Measurements from ENCODE around the gene NCK2. TPM values are rescaled to one million over a fixed set of nuclear protein-coding genes. Genes with fewer than 3 reads are reported as not detected.

Gene NCK2
- total RNA-seq, 1 experiment from 2014 or later = 26.7 TPM

GRCh38 chr2:105874466-105874865 is 129.8 kb downstream of the NCK2 start:
- POLR2A ChIA-PET = no interaction called here
- CTCF ChIA-PET = no interaction called here
- H4K20me1 ChIP-seq (ENCODE audit: insufficient read depth) = no peaks in the 10 kb centered on the region
- BruUV-seq (replicated peaks) = no TSS peak
- no peak for DNase-seq (ENCODE audit: low read depth, low spot score)
- RAD21 ChIA-PET (ENCODE audit: low non-redundant PET in 1 of 2, low total read pairs in 2 of 2, uncharacterized antibody in 2 of 2, unreplicated experiment in 2 of 2) = no interaction called here
- H3K4me2 ChIP-seq (ENCODE audit: low read length) = no peak overlapping the region
- H3K9ac ChIP-seq (ENCODE audit: low read length) = no peak overlapping the region
- H3K27me3 ChIP-seq (ENCODE audit: insufficient read depth, low read length) = no peaks in the 10 kb centered on the region
- H3K4me3 ChIP-seq (replicated peaks in 1 of 2; ENCODE audit: low read depth in 1 of 2, low read length in 2 of 2) = no peak overlapping the region
- no peak overlapping the region for H3K27ac ChIP-seq (ENCODE audit: low read depth, low read length)
- H2AFZ ChIP-seq (ENCODE audit: low read depth, low read length, poor library complexity, severe bottlenecking) = no peak overlapping the region
- no peak for ATAC-seq
- intact Hi-C loops (cut with micrococcal nuclease) = no loop called here
- TF ChIP-seq CBX3 (IDR thresholded peaks at IDR 0.05; ENCODE audit: low read depth) (no peak), CEBPB (IDR thresholded peaks at IDR 0.05; ENCODE audit: low read depth) (no peak), SP1 (IDR thresholded peaks at IDR 0.05; ENCODE audit: low read depth) (no peak), EGR1 (IDR thresholded peaks at IDR 0.05; ENCODE audit: low read depth) (no peak), SIN3A (IDR thresholded peaks at IDR 0.05; ENCODE audit: low read depth) (no peak), YY1 (IDR thresholded peaks at IDR 0.05; ENCODE audit: extremely low read depth, insufficient replicate concordance, low read depth, low read length) (no peak), MAX (IDR thresholded peaks at IDR 0.05) (no peak), ATF3 (IDR thresholded peaks at IDR 0.05) (no peak), JUND (IDR thresholded peaks at IDR 0.05) (no peak), RAD21 (IDR thresholded peaks at IDR 0.05; ENCODE audit: low read depth) (no peak)
- no peaks in the 10 kb centered on the region for H3K79me2 ChIP-seq (ENCODE audit: insufficient read depth, low read length)
- no peaks in the 10 kb centered on the region for H3K9me3 ChIP-seq (ENCODE audit: control insufficient read depth in 1 of 2, insufficient read depth in 1 of 2, low read depth in 1 of 2, low read length in 2 of 2)
- peaks cover 0 to 10% of the 10 kb centered on the region in 2 experiments; a peak in 2 of 4 replicates for H3K4me1 ChIP-seq (ENCODE audit: control insufficient read depth in 1 of 2, insufficient read depth in 2 of 2, low read length in 2 of 2)
- no peaks in the 10 kb centered on the region for H3K9me2 ChIP-seq (ENCODE audit: insufficient read depth)
- no peaks in the 10 kb centered on the region for H3K36me3 ChIP-seq (ENCODE audit: control insufficient read depth in 1 of 2, insufficient read depth in 2 of 2, low read length in 2 of 2)

- H3K27ac ChIP-seq (ENCODE audit: low read depth, low read length) = no peak overlapping the region
- DNase-seq (ENCODE audit: low read depth, low spot score) (no peak), ATAC-seq (no peak)
- no peak overlapping the region for H3K4me2 ChIP-seq (ENCODE audit: low read length)
- no peaks in the 10 kb centered on the region for H3K79me2 ChIP-seq (ENCODE audit: insufficient read depth, low read length)
- no peak overlapping the region for H3K4me3 ChIP-seq (replicated peaks in 1 of 2; ENCODE audit: low read depth in 1 of 2, low read length in 2 of 2)
- H3K9me2 ChIP-seq (ENCODE audit: insufficient read depth) = no peaks in the 10 kb centered on the region
- H3K9ac ChIP-seq (ENCODE audit: low read length) = no peak overlapping the region
- no peak overlapping the region for H2AFZ ChIP-seq (ENCODE audit: low read depth, low read length, poor library complexity, severe bottlenecking)
- no peaks in the 10 kb centered on the region for H4K20me1 ChIP-seq (ENCODE audit: insufficient read depth)
- H3K36me3 ChIP-seq (ENCODE audit: control insufficient read depth in 1 of 2, insufficient read depth in 2 of 2, low read length in 2 of 2) = no peaks in the 10 kb centered on the region
- ChIA-PET RAD21 (ENCODE audit: low non-redundant PET in 1 of 2, low total read pairs in 2 of 2, uncharacterized antibody in 2 of 2, unreplicated experiment in 2 of 2) (no interaction called here), CTCF (no interaction called here), POLR2A (no interaction called here)
- no peaks in the 10 kb centered on the region for H3K27me3 ChIP-seq (ENCODE audit: insufficient read depth, low read length)
- intact Hi-C loops (cut with micrococcal nuclease) = no loop called here
- H3K4me1 ChIP-seq (ENCODE audit: control insufficient read depth in 1 of 2, insufficient read depth in 2 of 2, low read length in 2 of 2) = peaks cover 0 to 10% of the 10 kb centered on the region in 2 experiments; a peak in 2 of 4 replicates
- BruUV-seq (replicated peaks) = no TSS peak
- no peaks in the 10 kb centered on the region for H3K9me3 ChIP-seq (ENCODE audit: control insufficient read depth in 1 of 2, insufficient read depth in 1 of 2, low read depth in 1 of 2, low read length in 2 of 2)
- TF ChIP-seq FOSL1 (IDR thresholded peaks at IDR 0.05; ENCODE audit: low read depth) (no peak), POLR2A (IDR thresholded peaks at IDR 0.05; ENCODE audit: borderline replicate concordance, extremely low read depth, insufficient read depth, insufficient read length) (no peak), CBX3 (IDR thresholded peaks at IDR 0.05; ENCODE audit: low read depth) (no peak), EZH2 (IDR thresholded peaks at IDR 0.05) (no peak), JUND (IDR thresholded peaks at IDR 0.05) (no peak), EZH2phosphoT487 (IDR thresholded peaks at IDR 0.05; ENCODE audit: borderline replicate concordance) (no peak), ZNF274 (IDR thresholded peaks at IDR 0.05; ENCODE audit: low read depth, low read length) (no peak), SRF (IDR thresholded peaks at IDR 0.05; ENCODE audit: low read depth) (no peak), CTCF (IDR thresholded peaks at IDR 0.05 in 2 of 3, conservative IDR thresholded peaks at IDR 0.05 in 1 of 3; ENCODE audit: borderline replicate concordance in 1 of 3, insufficient read depth in 1 of 3, low read depth in 2 of 3, low read length in 2 of 3) (no peak), MAX (IDR thresholded peaks at IDR 0.05) (no peak), ATF3 (IDR thresholded peaks at IDR 0.05) (no peak), SP1 (IDR thresholded peaks at IDR 0.05; ENCODE audit: low read depth) (no peak), POLR2AphosphoS5 (IDR thresholded peaks at IDR 0.05; ENCODE audit: low read depth, low read length) (no peak)
These were observed 130.5 kb downstream of the NCK2 start for GRCh38 chr2:105875241-105875640.
